Measurements from ENCODE around the gene CCL17. TPM values are rescaled to one million over a fixed set of nuclear protein-coding genes. Genes with fewer than 3 reads are reported as not detected.

Gene CCL17
- total and polyA plus RNA-seq, 9 of the 15 experiments (the other 6 are each of a cell fraction or from before 2014, with no cell fraction given): not detected

DNA sequence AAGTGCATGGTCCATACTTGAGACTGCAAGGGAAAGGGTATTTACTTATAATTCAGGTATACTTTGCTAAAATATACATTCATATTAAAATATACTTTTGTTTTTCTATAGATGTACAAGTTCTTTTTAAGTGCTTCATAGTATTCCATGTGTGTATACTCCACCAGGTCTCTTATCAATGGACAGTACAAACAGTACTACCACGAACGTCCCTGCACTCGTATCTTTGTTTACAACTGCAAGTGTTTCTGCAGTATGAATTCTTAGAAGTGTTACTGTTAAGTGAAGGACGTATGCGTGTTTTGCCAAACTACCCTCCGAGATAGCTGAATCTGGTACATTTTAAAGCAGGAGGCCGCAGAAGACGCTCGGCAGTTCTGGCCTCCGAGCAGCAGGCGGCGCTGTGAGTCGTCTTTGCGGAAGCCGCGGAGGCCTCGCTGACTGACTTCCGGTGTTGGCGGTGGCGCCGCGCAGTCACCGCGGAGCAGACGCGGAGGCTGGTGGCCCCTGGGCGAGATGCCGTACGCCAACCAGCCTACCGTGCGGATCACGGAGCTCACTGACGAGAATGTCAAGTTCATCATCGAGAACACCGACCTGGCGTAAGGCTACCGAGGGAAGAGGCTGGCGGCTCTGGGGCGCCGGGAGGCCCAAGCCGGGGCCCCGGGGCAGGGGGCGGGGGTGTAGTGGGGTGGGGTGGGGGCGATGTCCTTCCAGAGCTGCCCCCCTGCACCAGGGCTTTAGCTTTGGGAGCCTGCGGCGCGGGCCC, 57.8 kb downstream of the CCL17 start, which contains the start of gene POLR2C (continued):
- TF ChIP-seq, protein P1, sequence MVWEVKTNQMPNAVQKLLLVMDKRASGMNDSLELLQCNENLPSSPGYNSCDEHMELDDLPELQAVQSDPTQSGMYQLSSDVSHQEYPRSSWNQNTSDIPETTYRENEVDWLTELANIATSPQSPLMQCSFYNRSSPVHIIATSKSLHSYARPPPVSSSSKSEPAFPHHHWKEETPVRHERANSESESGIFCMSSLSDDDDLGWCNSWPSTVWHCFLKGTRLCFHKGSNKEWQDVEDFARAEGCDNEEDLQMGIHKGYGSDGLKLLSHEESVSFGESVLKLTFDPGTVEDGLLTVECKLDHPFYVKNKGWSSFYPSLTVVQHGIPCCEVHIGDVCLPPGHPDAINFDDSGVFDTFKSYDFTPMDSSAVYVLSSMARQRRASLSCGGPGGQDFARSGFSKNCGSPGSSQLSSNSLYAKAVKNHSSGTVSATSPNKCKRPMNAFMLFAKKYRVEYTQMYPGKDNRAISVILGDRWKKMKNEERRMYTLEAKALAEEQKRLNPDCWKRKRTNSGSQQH (CRISPR knock-in tag; IDR thresholded peaks at IDR 0.05): 0 out of 2 replicates have a peak, but pooled peaks have one; percentile 40
- TF ChIP-seq CHD1 (IDR thresholded peaks at IDR 0.05; ENCODE audit: low read length) (no peak), LEF1 (IDR thresholded peaks at IDR 0.05) (no peak), ZNF212 (CRISPR knock-in tag; IDR thresholded peaks at IDR 0.05) (no peak), FOXK2 (conservative IDR thresholded peaks at IDR 0.05 in 1 of 2, IDR thresholded peaks at IDR 0.05 in 1 of 2; ENCODE audit: low read depth in 2 of 2) (peak in 1 of 2 experiments; percentile 51; a peak in 2 of 4 replicates), EP300 (IDR thresholded peaks at IDR 0.05; ENCODE audit: low read length) (peak; percentile 27; the same call in 1 of the 2 replicates), NCOR1 (IDR thresholded peaks at IDR 0.05) (peak; percentile 47; the same call in 1 of the 2 replicates), RBM22 (IDR thresholded peaks at IDR 0.05; ENCODE audit: low read depth, low read length, poor library complexity, severe bottlenecking) (peak; percentile 72), ZNF77 (CRISPR knock-in tag; IDR thresholded peaks at IDR 0.05) (no peak), ATF7 (IDR thresholded peaks at IDR 0.05) (peak; percentile 76), EZH2 (IDR thresholded peaks at IDR 0.05; ENCODE audit: borderline replicate concordance, low read depth, low read length) (no peak), JUN (IDR thresholded peaks at IDR 0.05; ENCODE audit: borderline replicate concordance, low read depth, low read length) (peak; percentile 57; the same call in 1 of the 2 replicates), JUN (CRISPR knock-in tag; IDR thresholded peaks at IDR 0.05; ENCODE audit: borderline replicate concordance) (no peak)
- TF ChIP-seq, protein P2, sequence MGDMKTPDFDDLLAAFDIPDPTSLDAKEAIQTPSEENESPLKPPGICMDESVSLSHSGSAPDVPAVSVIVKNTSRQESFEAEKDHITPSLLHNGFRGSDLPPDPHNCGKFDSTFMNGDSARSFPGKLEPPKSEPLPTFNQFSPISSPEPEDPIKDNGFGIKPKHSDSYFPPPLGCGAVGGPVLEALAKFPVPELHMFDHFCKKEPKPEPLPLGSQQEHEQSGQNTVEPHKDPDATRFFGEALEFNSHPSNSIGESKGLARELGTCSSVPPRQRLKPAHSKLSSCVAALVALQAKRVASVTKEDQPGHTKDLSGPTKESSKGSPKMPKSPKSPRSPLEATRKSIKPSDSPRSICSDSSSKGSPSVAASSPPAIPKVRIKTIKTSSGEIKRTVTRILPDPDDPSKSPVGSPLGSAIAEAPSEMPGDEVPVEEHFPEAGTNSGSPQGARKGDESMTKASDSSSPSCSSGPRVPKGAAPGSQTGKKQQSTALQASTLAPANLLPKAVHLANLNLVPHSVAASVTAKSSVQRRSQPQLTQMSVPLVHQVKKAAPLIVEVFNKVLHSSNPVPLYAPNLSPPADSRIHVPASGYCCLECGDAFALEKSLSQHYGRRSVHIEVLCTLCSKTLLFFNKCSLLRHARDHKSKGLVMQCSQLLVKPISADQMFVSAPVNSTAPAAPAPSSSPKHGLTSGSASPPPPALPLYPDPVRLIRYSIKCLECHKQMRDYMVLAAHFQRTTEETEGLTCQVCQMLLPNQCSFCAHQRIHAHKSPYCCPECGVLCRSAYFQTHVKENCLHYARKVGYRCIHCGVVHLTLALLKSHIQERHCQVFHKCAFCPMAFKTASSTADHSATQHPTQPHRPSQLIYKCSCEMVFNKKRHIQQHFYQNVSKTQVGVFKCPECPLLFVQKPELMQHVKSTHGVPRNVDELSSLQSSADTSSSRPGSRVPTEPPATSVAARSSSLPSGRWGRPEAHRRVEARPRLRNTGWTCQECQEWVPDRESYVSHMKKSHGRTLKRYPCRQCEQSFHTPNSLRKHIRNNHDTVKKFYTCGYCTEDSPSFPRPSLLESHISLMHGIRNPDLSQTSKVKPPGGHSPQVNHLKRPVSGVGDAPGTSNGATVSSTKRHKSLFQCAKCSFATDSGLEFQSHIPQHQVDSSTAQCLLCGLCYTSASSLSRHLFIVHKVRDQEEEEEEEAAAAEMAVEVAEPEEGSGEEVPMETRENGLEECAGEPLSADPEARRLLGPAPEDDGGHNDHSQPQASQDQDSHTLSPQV (IDR thresholded peaks at IDR 0.05): no peak
- TF ChIP-seq, protein P3, sequence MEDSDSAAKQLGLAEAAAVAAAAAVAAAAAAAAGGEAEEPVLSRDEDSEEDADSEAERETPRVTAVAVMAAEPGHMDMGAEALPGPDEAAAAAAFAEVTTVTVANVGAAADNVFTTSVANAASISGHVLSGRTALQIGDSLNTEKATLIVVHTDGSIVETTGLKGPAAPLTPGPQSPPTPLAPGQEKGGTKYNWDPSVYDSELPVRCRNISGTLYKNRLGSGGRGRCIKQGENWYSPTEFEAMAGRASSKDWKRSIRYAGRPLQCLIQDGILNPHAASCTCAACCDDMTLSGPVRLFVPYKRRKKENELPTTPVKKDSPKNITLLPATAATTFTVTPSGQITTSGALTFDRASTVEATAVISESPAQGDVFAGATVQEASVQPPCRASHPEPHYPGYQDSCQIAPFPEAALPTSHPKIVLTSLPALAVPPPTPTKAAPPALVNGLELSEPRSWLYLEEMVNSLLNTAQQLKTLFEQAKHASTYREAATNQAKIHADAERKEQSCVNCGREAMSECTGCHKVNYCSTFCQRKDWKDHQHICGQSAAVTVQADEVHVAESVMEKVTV (CRISPR knock-in tag; IDR thresholded peaks at IDR 0.05): 0 out of 2 replicates have a peak, but pooled peaks have one; percentile 28
- TF ChIP-seq, protein P4, sequence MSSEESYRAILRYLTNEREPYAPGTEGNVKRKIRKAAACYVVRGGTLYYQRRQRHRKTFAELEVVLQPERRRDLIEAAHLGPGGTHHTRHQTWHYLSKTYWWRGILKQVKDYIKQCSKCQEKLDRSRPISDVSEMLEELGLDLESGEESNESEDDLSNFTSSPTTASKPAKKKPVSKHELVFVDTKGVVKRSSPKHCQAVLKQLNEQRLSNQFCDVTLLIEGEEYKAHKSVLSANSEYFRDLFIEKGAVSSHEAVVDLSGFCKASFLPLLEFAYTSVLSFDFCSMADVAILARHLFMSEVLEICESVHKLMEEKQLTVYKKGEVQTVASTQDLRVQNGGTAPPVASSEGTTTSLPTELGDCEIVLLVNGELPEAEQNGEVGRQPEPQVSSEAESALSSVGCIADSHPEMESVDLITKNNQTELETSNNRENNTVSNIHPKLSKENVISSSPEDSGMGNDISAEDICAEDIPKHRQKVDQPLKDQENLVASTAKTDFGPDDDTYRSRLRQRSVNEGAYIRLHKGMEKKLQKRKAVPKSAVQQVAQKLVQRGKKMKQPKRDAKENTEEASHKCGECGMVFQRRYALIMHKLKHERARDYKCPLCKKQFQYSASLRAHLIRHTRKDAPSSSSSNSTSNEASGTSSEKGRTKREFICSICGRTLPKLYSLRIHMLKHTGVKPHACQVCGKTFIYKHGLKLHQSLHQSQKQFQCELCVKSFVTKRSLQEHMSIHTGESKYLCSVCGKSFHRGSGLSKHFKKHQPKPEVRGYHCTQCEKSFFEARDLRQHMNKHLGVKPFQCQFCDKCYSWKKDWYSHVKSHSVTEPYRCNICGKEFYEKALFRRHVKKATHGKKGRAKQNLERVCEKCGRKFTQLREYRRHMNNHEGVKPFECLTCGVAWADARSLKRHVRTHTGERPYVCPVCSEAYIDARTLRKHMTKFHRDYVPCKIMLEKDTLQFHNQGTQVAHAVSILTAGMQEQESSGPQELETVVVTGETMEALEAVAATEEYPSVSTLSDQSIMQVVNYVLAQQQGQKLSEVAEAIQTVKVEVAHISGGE (CRISPR knock-in tag; IDR thresholded peaks at IDR 0.05): peak in 1 of 3 experiments; percentile 49; a peak in 1 of 6 replicates
